Transverse colon (tissue), 3 donors: ENCODE measurements around the gene RPL35.

Experiments
- POLR2A ChIP-seq: fragments of 450-650 bp; IDR thresholded peaks from one replicate; pipeline ENCODE4 v1.6.1; 2016; ENCODE audit warnings: antibody characterized with exemption, mild to moderate bottlenecking, moderate library complexity
- POLR2AphosphoS5 ChIP-seq, 3 donors: sonication (generic); formaldehyde crosslinking; IDR thresholded peaks; one replicate each; pipeline ENCODE4 v1.6.1; 2016; ENCODE audit warnings: antibody characterized with exemption in 3 of 3

DNA sequence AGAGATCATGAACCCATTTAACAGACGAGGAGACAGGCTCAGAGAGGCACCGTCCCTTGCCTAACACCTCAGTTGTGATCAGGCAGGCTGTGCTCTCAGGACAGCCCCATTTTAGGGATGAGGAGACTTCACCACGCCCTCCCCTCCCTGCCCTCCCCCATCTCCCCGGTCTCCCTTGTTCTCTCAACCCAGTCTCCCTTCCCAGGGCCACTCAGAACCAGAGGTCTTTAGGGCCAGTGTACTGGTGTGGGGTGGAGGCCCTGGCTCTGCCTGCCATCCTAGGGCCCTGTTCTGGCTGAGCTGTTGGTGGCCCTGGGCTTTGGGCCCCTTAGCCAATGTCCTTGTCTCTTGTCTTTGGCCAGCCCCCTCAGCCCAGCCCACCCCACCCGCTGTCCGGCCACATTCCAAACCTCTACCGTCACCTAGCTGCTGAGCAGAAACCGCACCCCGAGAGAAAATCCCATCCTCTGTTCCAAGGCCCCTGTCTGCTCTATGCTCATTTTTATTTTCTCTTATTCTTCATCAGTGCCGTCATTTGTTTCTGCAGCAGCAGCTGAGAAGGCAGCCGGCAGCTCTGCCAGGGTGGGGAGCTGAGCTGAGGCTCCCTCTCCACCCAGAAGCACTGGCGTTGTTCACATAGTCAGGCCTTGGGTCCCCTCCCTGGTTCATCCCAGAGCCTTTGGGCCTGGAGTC lies 50.9 kb downstream of the RPL35 start:
- TF ChIP-seq POLR2A (no peak), POLR2AphosphoS5 (IDR thresholded peaks at IDR 0.05) (no peak)
